Stimulated activated CD8-positive, alpha-beta memory T cell treated with anti-CD3 and anti-CD28 coated beads, Interleukin-15, amount 100 ng/mL, for 1 hour (primary cell): ENCODE measurements around the gene TIGIT.

Experiments used
- DNase-seq: peaks from one replicate; pipeline ENCODE4 v3.0.0-alpha.2; 2020; ENCODE audit warnings: low read depth

TIGIT gene

GRCh38 chr3:114313426-114313825 is 19.6 kb downstream of the TIGIT start:
- no peak for DNase-seq

GRCh38 chr3:114314282-114314681 is 20.5 kb downstream of the TIGIT start:
- DNase-seq, result no peak

GRCh38 chr3:114318295-114318694 is 24.5 kb downstream of the TIGIT start:
- no peak for DNase-seq

- DNase-seq, result no peak
Observed at GRCh38 chr3:114319453-114319852, 25.6 kb downstream of the TIGIT start.

- DNase-seq, result no peak
Observed at GRCh38 chr3:114320246-114320645, 26.4 kb downstream of the TIGIT start.

GRCh38 chr3:114323546-114324254 is 29.9 kb downstream of the TIGIT start:
- DNase-seq, result no peak

GRCh38 chr3:114327665-114328064 is 33.8 kb downstream of the TIGIT start:
- DNase-seq, result no peak

- DNase-seq, result no peak
Observed at GRCh38 chr3:114328345-114328744, 34.5 kb downstream of the TIGIT start.

GRCh38 chr3:114329823-114330222 is 36.0 kb downstream of the TIGIT start:
- no peak for DNase-seq

GRCh38 chr3:114331007-114331406 is 37.2 kb downstream of the TIGIT start:
- DNase-seq, result no peak

- DNase-seq, result no peak
Observed at GRCh38 chr3:114331710-114332109, 37.9 kb downstream of the TIGIT start.

GRCh38 chr3:114332342-114333179 is 38.7 kb downstream of the TIGIT start:
- DNase-seq, result no peak

- DNase-seq, result no peak
Observed at GRCh38 chr3:114333180-114333922, 39.5 kb downstream of the TIGIT start.

- DNase-seq, result no peak
Observed at GRCh38 chr3:114333923-114334240, 40.1 kb downstream of the TIGIT start.

GRCh38 chr3:114336122-114336697 is 42.4 kb downstream of the TIGIT start:
- DNase-seq, result no peak

- no peak for DNase-seq
Observed at GRCh38 chr3:114336857-114337256, 43.0 kb downstream of the TIGIT start.

GRCh38 chr3:114338651-114339357 is 45.0 kb downstream of the TIGIT start:
- no peak for DNase-seq

GRCh38 chr3:114344492-114344891 is 50.7 kb downstream of the TIGIT start:
- no peak for DNase-seq

- no peak for DNase-seq
Observed at GRCh38 chr3:114350271-114350670, 56.4 kb downstream of the TIGIT start.

GRCh38 chr3:114350690-114351089 is 56.9 kb downstream of the TIGIT start:
- no peak for DNase-seq

- no peak for DNase-seq
Observed at GRCh38 chr3:114351123-114351821, 57.4 kb downstream of the TIGIT start.
